ENCODE results near the gene U2SURP. TPM values are rescaled to one million over a fixed set of nuclear protein-coding genes. Genes with fewer than 3 reads are reported as not detected.

U2SURP gene
- total and polyA plus RNA-seq, 10 of the 15 experiments (the other 5 are each of a cell fraction or from before 2014, with no cell fraction given), result 76.3 to 277 (median 150) TPM

DNA sequence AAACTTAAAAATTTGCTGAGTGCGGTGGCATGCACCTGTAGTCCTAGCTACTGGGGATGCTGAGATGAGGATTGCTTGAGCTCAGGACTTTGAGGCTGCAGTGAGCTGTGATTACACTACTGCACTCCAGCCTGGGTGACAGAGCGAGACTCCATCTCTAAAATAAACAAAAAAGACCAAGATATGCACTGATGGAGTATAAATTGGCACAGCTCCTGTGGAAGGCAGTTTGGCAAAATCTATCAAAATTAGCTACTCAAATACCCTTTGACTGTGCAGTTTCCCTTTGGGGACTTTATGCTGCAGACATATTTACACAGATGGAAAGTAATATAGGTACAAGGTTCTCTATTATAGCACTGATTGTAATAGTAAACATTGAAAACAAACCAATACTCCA is 18.1 kb upstream of the U2SURP start:
- Histone ChIP-seq H3K9ac (ENCODE audit: control insufficient read depth, insufficient read depth, low read length) (no peak overlapping the region), H3K27ac (ENCODE audit: control insufficient read depth, insufficient read depth) (no peak overlapping the region), H2AFZ (ENCODE audit: control insufficient read depth, low read depth, low read length) (no peak overlapping the region), H3K36me3 (ENCODE audit: control insufficient read depth in 2 of 2, insufficient read depth in 2 of 2, low read length in 1 of 2) (no peaks in the 10 kb centered on the region), H3K4me3 (no peak overlapping the region), H3K27me3 (replicated peaks in 1 of 2; ENCODE audit: control insufficient read depth in 2 of 2, insufficient read depth in 2 of 2, low read length in 1 of 2) (no peaks in the 10 kb centered on the region), H3K4me1 (ENCODE audit: control insufficient read depth, insufficient read depth, low read length) (no peaks in the 10 kb centered on the region), H3K4me2 (ENCODE audit: control insufficient read depth, insufficient read depth) (no peak overlapping the region), H3K79me2 (ENCODE audit: control insufficient read depth, insufficient read depth, low read length) (no peaks in the 10 kb centered on the region), H3K9me3 (replicated peaks; ENCODE audit: control insufficient read depth, insufficient read depth, low read length) (no peaks in the 10 kb centered on the region), H4K20me1 (ENCODE audit: control insufficient read depth, insufficient read depth) (no peaks in the 10 kb centered on the region)
- no TSS peak for BruUV-seq (replicated peaks)
- intact Hi-C loops (cut with micrococcal nuclease; ENCODE audit: unreplicated experiment) (no loop called here), in situ Hi-C loops (cut with MboI) (no loop called here)
- DNase-seq (ENCODE audit: low read depth, low spot score) (no peak), FAIRE-seq (no peak), ATAC-seq (no peak)
- ChIA-PET SMC1A (ENCODE audit: uncharacterized antibody, unreplicated experiment) (interaction anchor here (0.6 kb wide), 1 partner anchor 324 kb away, joined by 4 read pairs; no protein-coding TSS in a partner anchor), POLR2A (no interaction called here), RAD21 (ENCODE audit: unreplicated experiment) (no interaction called here), CTCF (interaction anchor here (0.6 to 5.5 kb wide), 6 partner anchors 10 to 1069 kb away, joined by 3 to 48 read pairs (median 3); partner anchors contain the start of gene U2SURP)
- TF ChIP-seq, protein P1, sequence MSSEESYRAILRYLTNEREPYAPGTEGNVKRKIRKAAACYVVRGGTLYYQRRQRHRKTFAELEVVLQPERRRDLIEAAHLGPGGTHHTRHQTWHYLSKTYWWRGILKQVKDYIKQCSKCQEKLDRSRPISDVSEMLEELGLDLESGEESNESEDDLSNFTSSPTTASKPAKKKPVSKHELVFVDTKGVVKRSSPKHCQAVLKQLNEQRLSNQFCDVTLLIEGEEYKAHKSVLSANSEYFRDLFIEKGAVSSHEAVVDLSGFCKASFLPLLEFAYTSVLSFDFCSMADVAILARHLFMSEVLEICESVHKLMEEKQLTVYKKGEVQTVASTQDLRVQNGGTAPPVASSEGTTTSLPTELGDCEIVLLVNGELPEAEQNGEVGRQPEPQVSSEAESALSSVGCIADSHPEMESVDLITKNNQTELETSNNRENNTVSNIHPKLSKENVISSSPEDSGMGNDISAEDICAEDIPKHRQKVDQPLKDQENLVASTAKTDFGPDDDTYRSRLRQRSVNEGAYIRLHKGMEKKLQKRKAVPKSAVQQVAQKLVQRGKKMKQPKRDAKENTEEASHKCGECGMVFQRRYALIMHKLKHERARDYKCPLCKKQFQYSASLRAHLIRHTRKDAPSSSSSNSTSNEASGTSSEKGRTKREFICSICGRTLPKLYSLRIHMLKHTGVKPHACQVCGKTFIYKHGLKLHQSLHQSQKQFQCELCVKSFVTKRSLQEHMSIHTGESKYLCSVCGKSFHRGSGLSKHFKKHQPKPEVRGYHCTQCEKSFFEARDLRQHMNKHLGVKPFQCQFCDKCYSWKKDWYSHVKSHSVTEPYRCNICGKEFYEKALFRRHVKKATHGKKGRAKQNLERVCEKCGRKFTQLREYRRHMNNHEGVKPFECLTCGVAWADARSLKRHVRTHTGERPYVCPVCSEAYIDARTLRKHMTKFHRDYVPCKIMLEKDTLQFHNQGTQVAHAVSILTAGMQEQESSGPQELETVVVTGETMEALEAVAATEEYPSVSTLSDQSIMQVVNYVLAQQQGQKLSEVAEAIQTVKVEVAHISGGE (CRISPR knock-in tag; IDR thresholded peaks at IDR 0.05), result no peak
- TF ChIP-seq RELA (IDR thresholded peaks at IDR 0.05; ENCODE audit: borderline replicate concordance, partially characterized antibody), result no peak
- no peak for TF ChIP-seq MYC (IDR thresholded peaks at IDR 0.05; ENCODE audit: insufficient read depth, insufficient read length, insufficient replicate concordance, low read length, severe bottlenecking)
- 73% methylated on average over 2 of the region's 2 CpGs for WGBS (ENCODE audit: insufficient coverage, insufficient replicate concordance, low lambda C conversion rate, missing lambda C conversion rate)
